Activated T-cell treated with anti-CD3 and anti-CD28 coated beads, Interleukin-2, amount 50 U/mL, for 24 hours (primary cell): Measurements from ENCODE around the gene FAM221B.
A peak's percentile ranks its signal among the peaks of the same experiment; 100 is the strongest.

Experiments used
- DNase-seq: peaks from one replicate; pipeline ENCODE4 v3.0.0-alpha.2; 2020
- H3K27ac Mint-ChIP-seq: 2 replicates; pipeline ENCODE4 v1.8.0; 2020; ENCODE audit warnings: mild to moderate bottlenecking, mixed read lengths
- H3K27me3 Mint-ChIP-seq: 2 replicates; pipeline ENCODE4 v1.8.0; 2020; ENCODE audit warnings: mixed read lengths
- H3K36me3 Mint-ChIP-seq: 2 replicates; pipeline ENCODE4 v1.8.0; 2020; ENCODE audit warnings: low read depth, mixed read lengths
- H3K4me1 Mint-ChIP-seq: 2 replicates; pipeline ENCODE4 v1.8.0; 2020; ENCODE audit warnings: low read depth, mixed read lengths
- H3K4me3 Mint-ChIP-seq: 2 replicates; pipeline ENCODE4 v1.8.0; 2020; ENCODE audit warnings: mild to moderate bottlenecking, moderate library complexity, mixed read lengths
- H3K9me3 Mint-ChIP-seq: 2 replicates; pipeline ENCODE4 v1.8.0; 2020; ENCODE audit warnings: mixed read lengths

Gene FAM221B

DNA sequence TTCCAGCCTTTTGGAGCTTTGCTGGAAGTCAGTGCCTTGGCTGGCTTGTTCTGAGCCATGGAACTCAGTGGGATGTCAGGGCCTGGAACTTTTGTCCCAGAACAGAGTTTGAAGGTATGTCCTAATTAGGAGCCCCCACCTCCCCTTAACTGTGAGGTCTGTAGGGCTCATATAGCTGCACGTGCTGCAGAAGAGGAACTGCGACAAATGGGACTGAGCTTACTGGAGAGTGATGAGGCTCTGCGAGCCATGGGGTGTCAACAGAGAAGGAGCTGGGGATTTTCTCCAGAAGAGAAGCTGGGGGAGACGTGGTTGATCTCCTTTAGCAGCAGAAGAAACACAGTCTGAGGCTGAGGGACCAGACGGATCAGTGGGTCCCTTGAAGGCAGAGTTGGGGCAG lies 11.4 kb upstream of the FAM221B start:
- Mint-ChIP-seq H3K4me1 (peaks cover 10% of the 10 kb centered on the region), H3K36me3 (no peaks in the 10 kb centered on the region), H3K27me3 (no peaks in the 10 kb centered on the region), H3K27ac (no peak overlapping the region), H3K9me3 (no peaks in the 10 kb centered on the region), H3K4me3 (no peak overlapping the region)
- no peak for DNase-seq

DNA sequence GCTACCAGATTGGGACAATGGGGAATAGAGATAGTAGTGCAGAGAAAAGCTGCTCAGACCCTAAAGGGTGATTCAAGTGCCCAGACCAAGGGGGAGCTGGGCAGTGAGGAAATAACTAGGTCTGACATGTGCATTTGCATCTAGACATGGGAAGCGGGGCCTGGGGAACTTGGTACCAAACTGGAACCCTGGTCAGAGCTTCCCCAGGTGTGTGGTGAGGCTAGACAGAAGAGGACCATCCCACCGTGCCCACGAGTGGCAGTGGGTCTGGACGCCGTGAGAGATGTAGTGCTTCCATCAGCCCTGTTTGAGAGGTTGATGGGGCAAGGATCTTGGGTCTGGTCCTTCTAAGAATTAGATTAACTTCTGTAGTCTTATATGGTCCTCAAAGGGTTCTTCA lies 8.1 kb upstream of the FAM221B start:
- Mint-ChIP-seq H3K4me1 (peaks cover 2% of the 10 kb centered on the region), H3K4me3 (no peak overlapping the region), H3K9me3 (no peaks in the 10 kb centered on the region), H3K36me3 (no peaks in the 10 kb centered on the region), H3K27ac (no peak overlapping the region), H3K27me3 (no peaks in the 10 kb centered on the region)
- no peak for DNase-seq

DNA sequence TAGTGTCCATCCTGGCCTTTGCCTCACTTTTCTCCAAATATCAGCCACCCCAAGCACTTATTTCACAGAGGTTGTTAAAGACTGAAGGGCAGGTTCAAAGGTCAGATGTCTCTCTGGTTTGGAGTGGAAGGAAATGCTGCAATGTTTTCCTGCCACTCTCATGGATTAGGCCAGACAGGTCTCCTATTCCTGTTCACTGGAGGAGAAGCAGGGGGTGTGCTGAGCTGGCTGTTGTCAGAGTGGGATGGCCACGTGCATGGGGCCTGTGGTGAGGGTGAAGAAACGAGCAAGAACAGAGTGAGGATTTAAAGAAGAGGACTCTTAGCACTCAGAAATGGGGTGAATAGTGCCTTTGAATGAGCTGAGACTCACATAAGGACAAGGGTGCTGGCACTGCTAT lies 7.2 kb upstream of the FAM221B start:
- Mint-ChIP-seq H3K4me3 (no peak overlapping the region), H3K27ac (no peak overlapping the region), H3K4me1 (peaks cover 4% of the 10 kb centered on the region), H3K36me3 (no peaks in the 10 kb centered on the region), H3K9me3 (no peaks in the 10 kb centered on the region), H3K27me3 (no peaks in the 10 kb centered on the region)
- no peak for DNase-seq

DNA sequence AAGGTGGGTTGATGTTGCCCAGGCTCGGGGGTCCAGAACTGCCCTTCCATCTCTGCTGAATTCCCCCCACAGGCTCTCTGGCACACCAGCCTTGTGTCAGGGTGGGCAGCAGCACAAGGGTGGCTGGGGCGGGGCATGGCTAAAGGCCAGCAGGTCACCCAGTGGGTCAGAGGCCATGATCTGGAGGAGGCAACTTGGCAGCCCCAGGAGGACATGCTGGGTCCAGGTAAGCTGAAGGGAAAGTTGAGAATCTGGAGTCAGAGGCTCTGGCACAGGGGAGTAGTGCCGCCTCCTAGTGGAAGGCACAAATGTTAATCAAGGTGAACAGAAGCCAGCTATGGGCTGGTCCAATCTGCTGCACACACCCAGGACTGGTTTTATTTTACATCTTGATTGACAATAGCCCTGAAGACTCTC lies 6.7 kb upstream of the FAM221B start:
- Mint-ChIP-seq H3K4me1 (peaks cover 4% of the 10 kb centered on the region), H3K27ac (no peak overlapping the region), H3K36me3 (no peaks in the 10 kb centered on the region), H3K9me3 (no peaks in the 10 kb centered on the region), H3K4me3 (no peak overlapping the region), H3K27me3 (no peaks in the 10 kb centered on the region)
- DNase-seq = no peak

DNA sequence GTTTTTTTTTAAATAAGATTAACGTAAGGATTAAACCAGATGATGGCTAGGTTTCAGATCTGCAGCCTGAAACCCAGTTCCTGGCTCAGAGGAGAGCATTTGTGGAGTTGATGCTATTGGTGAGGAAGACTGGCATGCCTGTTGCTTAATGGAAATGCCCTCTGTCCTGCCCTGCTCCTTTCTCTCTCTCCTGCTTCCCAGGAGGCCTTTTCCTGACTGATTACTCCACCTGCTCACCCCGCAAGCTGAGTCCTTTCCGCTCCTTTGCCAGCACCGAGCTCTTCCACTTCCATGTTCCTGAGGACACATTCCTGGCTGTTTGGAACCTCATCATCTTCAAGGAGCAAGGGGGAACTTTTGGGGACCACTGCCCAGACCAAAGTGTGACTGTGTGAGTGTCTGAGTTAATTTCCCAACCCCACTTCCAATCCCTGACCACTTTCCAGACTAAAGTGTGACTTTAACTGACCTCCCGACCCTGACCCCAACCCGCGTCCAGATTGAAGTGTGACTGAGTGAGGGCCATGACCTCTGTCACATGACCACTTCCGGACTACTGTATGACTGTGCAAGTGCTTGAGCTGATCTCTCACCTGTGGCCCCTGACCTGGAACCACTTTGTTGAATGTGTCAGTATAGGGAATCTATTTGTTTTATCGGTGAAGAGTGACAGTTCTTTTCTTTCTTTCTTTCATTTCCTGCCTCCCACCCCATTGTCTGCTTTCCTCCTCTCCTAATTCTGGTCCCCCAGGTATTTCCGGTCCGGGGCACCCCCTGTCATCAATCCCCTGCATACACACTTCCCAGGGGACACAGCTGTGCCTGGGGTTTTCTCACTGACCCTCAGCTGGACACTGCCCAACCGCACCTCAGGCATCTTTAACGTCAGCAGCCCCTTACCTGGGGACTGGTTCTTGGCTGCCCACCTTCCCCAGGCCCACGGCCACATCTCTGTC lies 6.0 kb upstream of the FAM221B start:
- DNase-seq = no peak
- H3K27me3 Mint-ChIP-seq = no peaks in the 10 kb centered on the region
- H3K4me3 Mint-ChIP-seq = no peak overlapping the region
- no peaks in the 10 kb centered on the region for H3K9me3 Mint-ChIP-seq
- peaks cover 9% of the 10 kb centered on the region for H3K4me1 Mint-ChIP-seq
- H3K36me3 Mint-ChIP-seq = no peaks in the 10 kb centered on the region
- H3K27ac Mint-ChIP-seq = no peak overlapping the region

DNA sequence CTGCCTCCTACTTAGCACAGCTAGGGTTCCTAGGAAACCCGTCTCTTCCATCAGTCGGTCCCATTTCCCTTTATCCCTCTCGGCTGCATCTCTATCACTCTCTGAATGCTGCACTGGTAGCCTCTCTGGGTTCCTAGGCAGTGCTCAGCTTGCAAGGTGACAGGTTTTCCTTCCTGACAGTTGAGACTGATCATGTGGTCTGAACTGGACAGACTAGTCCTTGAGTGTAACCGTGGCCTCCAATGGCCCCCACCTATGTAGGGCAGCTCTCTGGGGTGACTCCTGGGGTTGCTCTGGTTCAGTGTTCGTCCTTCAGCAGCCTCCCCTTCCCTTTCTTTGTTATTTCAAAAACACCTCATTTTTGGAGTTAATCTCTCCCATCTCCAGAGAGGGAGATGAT lies 4.3 kb upstream of the FAM221B start:
- no peaks in the 10 kb centered on the region for H3K9me3 Mint-ChIP-seq

DNA sequence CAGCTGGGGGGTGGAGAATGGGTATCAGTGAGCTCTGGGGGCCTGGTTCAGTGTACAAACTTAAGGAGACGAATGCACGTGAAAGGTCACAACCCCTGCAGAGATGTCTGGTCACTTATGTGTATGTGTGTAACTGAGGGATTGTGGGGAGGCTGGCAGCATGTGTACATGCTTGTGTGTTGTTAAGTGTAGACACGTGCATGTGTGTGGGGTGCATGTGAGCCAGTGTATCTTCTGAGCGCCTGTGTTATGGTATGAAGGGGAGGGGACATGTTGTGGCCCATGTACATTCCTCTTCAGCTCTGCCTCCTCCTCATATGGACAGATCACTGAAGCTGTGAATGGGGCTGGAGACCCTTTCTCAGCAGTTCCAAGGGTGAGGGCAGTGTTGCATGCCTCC lies 2.5 kb upstream of the FAM221B start:
- Mint-ChIP-seq H3K36me3 (peaks cover 3% of the 10 kb centered on the region), H3K27me3 (no peaks in the 10 kb centered on the region), H3K4me1 (peaks cover 21% of the 10 kb centered on the region), H3K27ac (no peak overlapping the region), H3K9me3 (no peaks in the 10 kb centered on the region), H3K4me3 (no peak overlapping the region)
- DNase-seq = no peak

More for the DNA sequence above, 4.3 kb upstream of the FAM221B start:
- Mint-ChIP-seq H3K27me3 (no peaks in the 10 kb centered on the region), H3K4me3 (no peak overlapping the region), H3K27ac (no peak overlapping the region), H3K4me1 (peaks cover 18% of the 10 kb centered on the region), H3K36me3 (peaks cover 3% of the 10 kb centered on the region)
- DNase-seq = no peak

DNA sequence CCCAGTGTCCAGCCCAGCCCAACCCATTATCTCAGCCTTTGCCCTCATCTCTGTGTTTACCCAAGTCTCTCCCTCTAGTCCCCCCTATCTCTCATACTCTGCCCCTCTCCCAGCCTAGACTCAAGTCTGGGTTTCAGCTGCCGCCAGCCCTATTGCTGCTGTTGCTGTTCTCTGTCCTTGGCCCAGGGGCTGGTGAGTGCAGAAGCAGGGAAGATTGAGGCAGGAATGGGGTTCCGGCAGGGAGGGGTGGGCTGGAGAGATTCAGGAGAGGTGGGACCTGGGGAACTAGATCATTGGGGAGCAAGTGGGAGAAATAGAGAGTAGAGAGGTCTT lies 1.2 kb upstream of the FAM221B start:
- Mint-ChIP-seq H3K36me3 (peaks cover 3% of the 10 kb centered on the region), H3K4me1 (peaks cover 22% of the 10 kb centered on the region), H3K4me3 (peak overlapping the region; percentile 75), H3K9me3 (no peaks in the 10 kb centered on the region), H3K27ac (peak overlapping the region; percentile 62), H3K27me3 (no peaks in the 10 kb centered on the region)
- DNase-seq = no peak

DNA sequence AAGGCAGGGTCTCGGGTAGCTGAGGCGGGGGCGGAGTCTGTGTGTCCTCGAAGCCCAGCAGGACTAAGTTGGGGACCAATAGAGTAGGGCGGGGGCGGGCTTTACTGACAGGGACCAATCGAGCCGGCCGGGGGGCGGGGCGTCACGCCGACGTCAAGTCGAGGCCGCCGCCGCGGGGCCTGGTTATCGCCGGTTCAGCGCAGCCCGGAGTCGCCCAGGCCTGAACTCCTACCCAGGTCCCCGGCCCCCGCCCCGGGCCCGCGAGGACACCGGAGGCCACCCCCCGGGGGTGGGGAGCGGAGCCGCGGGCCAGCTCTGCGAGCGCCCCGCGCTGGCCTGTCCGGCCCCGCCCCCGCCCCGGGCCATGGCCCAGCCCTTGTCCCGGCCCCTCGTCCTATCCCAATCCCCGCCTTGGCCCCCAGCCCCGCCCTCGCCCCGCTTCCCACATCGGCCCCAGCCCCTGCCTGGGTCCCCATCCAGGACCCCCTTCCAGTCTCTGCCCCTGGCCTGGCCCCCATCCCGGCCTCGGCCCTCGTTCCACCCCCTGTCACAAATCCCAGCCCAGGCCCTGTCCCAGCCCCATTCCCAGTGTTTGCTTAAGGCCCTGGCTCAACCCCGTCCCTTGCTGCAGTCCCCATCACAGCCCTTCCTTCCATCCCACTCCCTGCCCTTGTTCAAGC lies 692 bp upstream of the FAM221B start, which contains the start of gene TMEM8B:
Gene TMEM8B (plus strand): TSS at position 145 of the 680 bp plus-strand sequence. CDS start 220 bp downstream, at position 365.
- Mint-ChIP-seq H3K36me3 (peaks cover 3% of the 10 kb centered on the region), H3K27ac (peak within 1 kb of the TSS; percentile 89), H3K4me1 (peaks cover 20% of the 10 kb centered on the region), H3K9me3 (no peaks in the 10 kb centered on the region), H3K4me3 (peak within 1 kb of the TSS; percentile 87), H3K27me3 (no peaks in the 10 kb centered on the region)
- DNase-seq = peak; percentile 94

DNA sequence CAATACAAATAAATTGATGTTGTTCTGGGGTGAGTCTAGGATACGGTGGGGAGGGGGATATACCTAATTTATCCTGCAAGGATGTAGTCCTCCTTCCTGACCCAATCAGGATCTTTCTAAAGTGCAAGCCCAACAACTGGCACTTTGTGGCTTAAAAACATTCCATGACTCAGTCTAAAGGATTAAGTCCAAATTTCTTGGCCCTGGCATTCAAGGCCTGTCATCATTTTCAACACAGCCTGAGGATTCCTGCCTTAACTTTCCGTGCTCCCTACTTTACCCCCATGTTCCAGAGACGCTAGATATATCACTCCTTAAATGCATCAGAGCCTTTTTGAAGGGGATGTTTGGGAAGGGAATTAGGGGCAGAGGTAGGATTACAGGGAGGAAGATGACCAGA lies 1.0 kb downstream of the FAM221B start:
- H3K9me3 Mint-ChIP-seq = no peaks in the 10 kb centered on the region
- H3K27ac Mint-ChIP-seq = no peak overlapping the region
- peaks cover 20% of the 10 kb centered on the region for H3K4me1 Mint-ChIP-seq
- peaks cover 3% of the 10 kb centered on the region for H3K36me3 Mint-ChIP-seq
- H3K4me3 Mint-ChIP-seq = peak overlapping the region; percentile 87
- no peak for DNase-seq
- H3K27me3 Mint-ChIP-seq = no peaks in the 10 kb centered on the region

DNA sequence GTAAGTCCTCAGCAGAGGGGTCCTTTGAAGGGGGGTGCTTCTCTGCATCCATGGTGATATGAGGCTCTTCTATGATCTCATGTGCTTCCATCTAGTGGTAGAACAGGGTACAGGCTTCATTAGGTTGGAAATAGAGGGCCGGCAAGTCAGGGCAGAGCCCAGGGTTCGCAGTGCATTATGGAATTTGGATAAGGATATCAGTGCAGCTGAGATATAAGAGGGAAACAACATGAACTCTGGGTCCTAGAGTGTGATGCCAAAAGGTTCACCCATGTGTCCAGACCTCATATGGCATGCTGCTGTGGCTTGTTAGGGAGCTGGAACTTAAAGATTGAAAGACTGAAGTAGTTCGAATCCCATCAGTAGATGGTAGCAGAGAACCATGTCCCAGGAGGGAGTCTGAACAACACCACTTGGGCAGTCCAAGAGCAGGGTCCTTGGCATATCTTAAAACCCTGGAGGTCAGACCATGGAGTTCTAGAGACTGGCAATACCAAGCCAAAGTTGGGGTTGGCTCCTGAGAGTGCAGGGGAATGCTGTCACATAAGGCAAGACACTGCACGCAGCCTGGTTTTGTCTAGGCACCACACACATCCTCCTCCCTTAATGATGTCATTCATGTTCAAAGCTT lies 2.3 kb downstream of the FAM221B start:
- peaks cover 3% of the 10 kb centered on the region for H3K36me3 Mint-ChIP-seq
- no peak overlapping the region for H3K27ac Mint-ChIP-seq
- no peaks in the 10 kb centered on the region for H3K27me3 Mint-ChIP-seq
- no peak overlapping the region for H3K4me3 Mint-ChIP-seq
- peak; percentile 48 for DNase-seq
- H3K9me3 Mint-ChIP-seq = no peaks in the 10 kb centered on the region
- peaks cover 20% of the 10 kb centered on the region for H3K4me1 Mint-ChIP-seq

DNA sequence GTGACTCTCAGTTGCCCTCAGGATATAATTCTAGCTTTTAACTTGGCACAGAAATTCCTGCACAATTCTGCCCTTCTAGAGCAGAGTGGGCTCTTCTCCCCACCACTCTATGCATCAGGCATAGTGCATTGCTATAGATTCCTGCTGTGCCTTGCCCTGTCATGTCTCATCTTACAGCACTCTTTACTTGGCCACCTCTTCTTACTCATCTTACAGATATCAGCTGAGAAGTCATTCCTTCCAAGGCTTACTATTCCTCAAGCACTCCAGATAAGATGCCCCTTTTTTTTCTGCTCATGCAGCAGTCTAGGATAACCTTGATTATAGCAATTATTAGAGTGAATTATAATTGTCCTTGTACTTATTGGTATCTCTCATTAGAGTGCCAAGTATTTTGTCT lies 5.6 kb downstream of the FAM221B start:
- no peak for DNase-seq
- no peaks in the 10 kb centered on the region for H3K9me3 Mint-ChIP-seq
- H3K36me3 Mint-ChIP-seq = no peaks in the 10 kb centered on the region
- peaks cover 4% of the 10 kb centered on the region for H3K4me1 Mint-ChIP-seq
- H3K4me3 Mint-ChIP-seq = no peak overlapping the region
- no peak overlapping the region for H3K27ac Mint-ChIP-seq
- no peaks in the 10 kb centered on the region for H3K27me3 Mint-ChIP-seq

DNA sequence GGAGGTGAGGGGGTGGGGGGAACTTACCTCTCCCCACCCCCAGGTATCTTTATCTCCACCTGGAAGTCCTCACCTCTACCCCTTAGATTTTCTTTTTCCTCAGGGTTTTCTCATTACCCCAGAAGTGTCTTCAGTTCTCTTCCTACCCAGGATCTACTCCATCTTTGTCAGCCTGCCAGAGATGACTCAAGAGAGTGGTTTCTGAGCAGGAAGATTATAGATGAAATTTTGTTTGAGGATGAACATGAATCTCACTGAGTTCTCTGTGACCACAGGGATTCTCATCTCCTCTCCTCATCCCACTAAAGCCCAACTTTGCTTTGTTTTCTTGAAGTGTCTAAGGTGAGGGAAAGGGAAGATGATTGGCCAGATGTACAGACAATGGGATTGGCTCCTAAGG lies 8.5 kb downstream of the FAM221B start:
- H3K4me3 Mint-ChIP-seq = no peak overlapping the region
- no peaks in the 10 kb centered on the region for H3K9me3 Mint-ChIP-seq
- H3K36me3 Mint-ChIP-seq = peaks cover 5% of the 10 kb centered on the region
- H3K27ac Mint-ChIP-seq = no peak overlapping the region
- no peaks in the 10 kb centered on the region for H3K27me3 Mint-ChIP-seq
- no peak for DNase-seq
- peaks cover 4% of the 10 kb centered on the region for H3K4me1 Mint-ChIP-seq

DNA sequence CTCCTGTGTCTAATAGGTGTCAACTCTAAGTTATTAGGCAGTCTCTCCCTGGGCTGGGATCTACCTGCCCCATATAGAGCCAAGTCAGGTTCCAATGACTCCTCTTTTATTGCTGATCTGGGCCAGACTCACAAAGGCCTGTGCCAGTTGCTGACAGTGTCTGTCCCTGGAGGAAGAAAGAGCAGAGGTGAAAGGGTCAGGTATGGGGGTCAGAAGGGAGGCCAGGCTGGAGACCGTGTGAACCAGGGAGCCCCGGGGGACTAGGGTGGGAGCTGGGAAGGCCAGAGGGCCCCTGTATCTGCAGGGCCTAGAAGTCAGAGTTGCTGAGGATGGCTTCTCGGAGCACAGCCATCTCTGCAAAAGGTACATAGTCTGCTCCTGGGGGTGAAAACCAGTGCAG lies 10.2 kb downstream of the FAM221B start:
- no peak overlapping the region for H3K4me3 Mint-ChIP-seq
- no peak overlapping the region for H3K27ac Mint-ChIP-seq
- no peaks in the 10 kb centered on the region for H3K9me3 Mint-ChIP-seq
- DNase-seq = no peak
- no peaks in the 10 kb centered on the region for H3K27me3 Mint-ChIP-seq
- H3K4me1 Mint-ChIP-seq = peaks cover 14% of the 10 kb centered on the region
- peaks cover 11% of the 10 kb centered on the region for H3K36me3 Mint-ChIP-seq

DNA sequence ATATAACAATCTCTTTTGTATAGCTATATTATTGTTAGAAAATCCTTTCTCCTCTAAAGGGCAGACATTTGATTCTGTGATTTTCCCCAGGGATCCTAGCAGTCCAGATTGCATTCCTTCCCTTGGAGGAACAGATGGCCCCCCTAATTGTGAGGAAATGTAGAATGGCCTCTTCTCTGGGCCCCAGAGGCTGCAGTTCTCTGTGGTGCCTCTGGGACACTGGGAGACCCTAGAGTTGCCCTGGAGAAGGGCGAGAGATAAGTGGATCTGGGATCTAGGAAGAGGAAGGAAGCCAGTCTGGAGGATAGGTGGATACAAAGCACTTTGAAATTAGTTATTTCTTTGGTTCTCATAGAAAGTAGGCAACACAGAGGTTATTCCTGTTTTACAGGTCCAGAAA lies 11.8 kb downstream of the FAM221B start:
- peaks cover 16% of the 10 kb centered on the region for H3K36me3 Mint-ChIP-seq
- H3K4me3 Mint-ChIP-seq = no peak overlapping the region
- peaks cover 31% of the 10 kb centered on the region for H3K4me1 Mint-ChIP-seq
- no peaks in the 10 kb centered on the region for H3K9me3 Mint-ChIP-seq
- H3K27ac Mint-ChIP-seq = no peak overlapping the region
- H3K27me3 Mint-ChIP-seq = no peaks in the 10 kb centered on the region
- DNase-seq = no peak
